ENCODE results near the gene CCNC.

CCNC gene

DNA sequence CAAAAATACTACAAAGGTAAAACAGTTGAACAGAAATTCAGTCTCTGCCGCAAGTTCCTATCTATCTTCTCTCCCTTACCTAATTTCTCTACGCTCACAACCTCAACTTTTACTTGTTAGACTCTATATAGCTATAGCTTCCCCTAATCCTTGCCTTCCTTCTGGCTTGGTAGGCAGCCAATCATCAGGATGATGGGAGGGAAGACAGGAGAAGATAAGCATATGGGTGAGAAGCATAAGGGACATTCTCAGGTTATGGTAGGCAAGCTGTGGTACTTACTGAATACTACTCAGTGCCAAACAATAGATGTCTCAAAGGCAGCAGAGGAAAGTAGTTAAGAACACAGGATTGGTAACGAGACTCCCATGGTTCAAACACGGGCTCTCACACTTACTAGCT is 7.8 kb downstream of the CCNC start:
- Histone ChIP-seq H3K9me3 (no peaks in the 10 kb centered on the region), H3K4me1 (ENCODE audit: control insufficient read depth in 1 of 2, insufficient read depth in 1 of 2, low read depth in 1 of 2, low read length in 1 of 2) (no peaks in the 10 kb centered on the region), H3K27me3 (no peaks in the 10 kb centered on the region), H3K4me3 (ENCODE audit: low read depth in 1 of 2, low read length in 1 of 2) (no peak overlapping the region), H3K27ac (no peak overlapping the region), H3K36me3 (peaks cover 28% of the 10 kb centered on the region)
- TF ChIP-seq, protein P1, sequence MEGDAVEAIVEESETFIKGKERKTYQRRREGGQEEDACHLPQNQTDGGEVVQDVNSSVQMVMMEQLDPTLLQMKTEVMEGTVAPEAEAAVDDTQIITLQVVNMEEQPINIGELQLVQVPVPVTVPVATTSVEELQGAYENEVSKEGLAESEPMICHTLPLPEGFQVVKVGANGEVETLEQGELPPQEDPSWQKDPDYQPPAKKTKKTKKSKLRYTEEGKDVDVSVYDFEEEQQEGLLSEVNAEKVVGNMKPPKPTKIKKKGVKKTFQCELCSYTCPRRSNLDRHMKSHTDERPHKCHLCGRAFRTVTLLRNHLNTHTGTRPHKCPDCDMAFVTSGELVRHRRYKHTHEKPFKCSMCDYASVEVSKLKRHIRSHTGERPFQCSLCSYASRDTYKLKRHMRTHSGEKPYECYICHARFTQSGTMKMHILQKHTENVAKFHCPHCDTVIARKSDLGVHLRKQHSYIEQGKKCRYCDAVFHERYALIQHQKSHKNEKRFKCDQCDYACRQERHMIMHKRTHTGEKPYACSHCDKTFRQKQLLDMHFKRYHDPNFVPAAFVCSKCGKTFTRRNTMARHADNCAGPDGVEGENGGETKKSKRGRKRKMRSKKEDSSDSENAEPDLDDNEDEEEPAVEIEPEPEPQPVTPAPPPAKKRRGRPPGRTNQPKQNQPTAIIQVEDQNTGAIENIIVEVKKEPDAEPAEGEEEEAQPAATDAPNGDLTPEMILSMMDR (IDR thresholded peaks at IDR 0.05) = no peak

DNA sequence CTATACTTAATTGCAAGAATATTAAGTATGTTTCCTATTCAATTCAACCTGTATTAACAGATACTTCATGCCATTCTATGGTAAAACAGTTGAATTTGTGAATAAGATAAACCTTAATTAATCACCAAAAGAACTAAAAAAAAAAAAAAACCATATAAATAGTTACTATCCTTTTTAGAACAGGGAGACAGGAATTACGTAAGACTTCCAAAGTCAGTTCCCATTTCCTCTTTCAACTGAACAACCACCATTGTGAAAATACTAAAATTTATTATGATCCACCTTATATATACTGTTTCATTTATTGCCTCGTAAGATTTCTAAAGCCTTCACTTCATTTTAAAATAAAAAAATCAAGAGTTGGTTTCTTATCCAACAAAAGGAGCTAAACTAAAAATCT is 9.4 kb downstream of the CCNC start:
- TF ChIP-seq, protein P1 (IDR thresholded peaks at IDR 0.05) = no peak
- H3K36me3 ChIP-seq = peaks cover 31% of the 10 kb centered on the region

DNA sequence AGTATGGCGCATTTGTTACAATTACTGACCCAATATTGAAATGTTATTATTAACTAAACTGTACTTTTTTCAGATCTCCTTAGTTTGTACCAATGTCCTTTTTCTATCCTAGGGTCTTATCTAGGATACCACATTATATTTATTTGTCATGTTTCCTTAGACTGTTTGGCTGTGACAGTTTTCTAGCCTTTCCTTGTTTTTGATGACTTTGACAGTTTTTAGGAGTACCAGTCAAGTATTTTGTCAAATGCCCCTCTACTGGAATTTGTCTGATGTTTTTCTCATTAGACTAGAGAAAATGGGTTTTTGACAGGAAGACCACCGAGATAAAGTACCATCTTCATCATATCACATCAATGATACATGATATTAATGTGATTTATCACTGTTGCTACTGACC is 14.6 kb downstream of the CCNC start:
- no peaks in the 10 kb centered on the region for H3K9me3 ChIP-seq
- H3K36me3 ChIP-seq = peaks cover 48% of the 10 kb centered on the region
- H3K4me1 ChIP-seq (ENCODE audit: control insufficient read depth in 1 of 2, insufficient read depth in 1 of 2, low read depth in 1 of 2, low read length in 1 of 2) = peaks cover 0 to 5% of the 10 kb centered on the region in 2 experiments
- TF ChIP-seq, protein P1 (IDR thresholded peaks at IDR 0.05) = no peak
- no peak overlapping the region for H3K4me3 ChIP-seq (ENCODE audit: low read depth in 1 of 2, low read length in 1 of 2)
- H3K27ac ChIP-seq = no peak overlapping the region
- H3K27me3 ChIP-seq = no peaks in the 10 kb centered on the region

More for the DNA sequence above, 9.4 kb downstream of the CCNC start:
- no peak overlapping the region for H3K4me3 ChIP-seq (ENCODE audit: low read depth in 1 of 2, low read length in 1 of 2)
- no peaks in the 10 kb centered on the region for H3K4me1 ChIP-seq (ENCODE audit: control insufficient read depth in 1 of 2, insufficient read depth in 1 of 2, low read depth in 1 of 2, low read length in 1 of 2)
- no peaks in the 10 kb centered on the region for H3K27me3 ChIP-seq
- H3K27ac ChIP-seq = no peak overlapping the region
- no peaks in the 10 kb centered on the region for H3K9me3 ChIP-seq

DNA sequence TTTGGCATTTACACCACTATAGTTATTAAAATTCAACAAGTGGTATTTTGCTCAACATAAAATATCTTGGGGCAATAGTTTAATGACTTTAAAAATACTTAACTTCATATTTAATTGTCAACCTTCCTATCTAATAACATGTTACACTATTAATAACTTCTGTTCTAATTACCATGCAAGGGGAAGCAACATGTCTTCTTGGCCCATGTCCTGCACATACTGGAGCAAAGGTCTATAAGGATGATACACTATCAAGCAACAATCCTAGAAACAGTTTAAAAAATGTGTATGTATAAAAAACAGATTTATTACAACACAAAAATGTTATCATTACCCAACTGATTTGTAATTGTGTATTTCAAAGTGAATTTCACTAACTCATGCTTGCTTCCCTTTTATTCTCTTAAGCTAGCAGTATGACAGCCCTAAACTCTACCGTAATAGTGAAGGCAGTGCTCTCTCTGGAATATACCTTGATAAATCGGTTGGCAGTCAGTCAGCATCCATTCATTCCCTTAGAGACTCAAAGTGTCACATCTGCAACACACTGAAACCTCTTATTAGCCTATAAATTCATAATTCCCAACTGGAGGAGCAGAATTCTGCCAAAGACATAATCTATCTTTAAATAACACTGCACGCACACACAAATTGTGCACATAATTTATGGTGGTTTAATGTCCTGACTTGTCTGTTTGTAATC is 18.3 kb downstream of the CCNC start:
- H3K9me3 ChIP-seq = no peaks in the 10 kb centered on the region
- TF ChIP-seq, protein P1 (IDR thresholded peaks at IDR 0.05) = no peak
- peaks cover 0 to 5% of the 10 kb centered on the region in 2 experiments for H3K4me1 ChIP-seq (ENCODE audit: control insufficient read depth in 1 of 2, insufficient read depth in 1 of 2, low read depth in 1 of 2, low read length in 1 of 2)
- peaks cover 52% of the 10 kb centered on the region for H3K36me3 ChIP-seq
- H3K4me3 ChIP-seq (ENCODE audit: low read depth in 1 of 2, low read length in 1 of 2) = no peak overlapping the region
- no peak overlapping the region for H3K27ac ChIP-seq
- no peaks in the 10 kb centered on the region for H3K27me3 ChIP-seq

DNA sequence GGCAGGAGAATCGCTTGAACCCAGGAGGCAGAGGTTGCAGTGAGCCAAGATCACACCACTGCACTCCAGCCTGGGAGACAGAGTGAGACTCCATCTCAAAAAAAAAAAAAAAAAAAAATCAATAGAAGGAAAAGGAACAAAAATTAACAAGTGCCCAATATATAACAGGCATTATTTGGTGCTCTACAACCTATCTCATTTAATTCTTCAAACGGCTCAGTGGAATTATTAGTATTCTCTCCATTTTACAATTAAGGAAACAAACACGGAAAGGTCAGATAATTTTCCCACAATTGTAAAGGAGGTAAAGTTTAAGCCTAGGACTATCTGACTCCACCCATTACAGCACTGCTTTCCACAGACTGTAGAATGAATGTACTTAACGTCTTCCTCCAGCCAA is 19.8 kb downstream of the CCNC start:
- H3K9me3 ChIP-seq = no peaks in the 10 kb centered on the region
- TF ChIP-seq, protein P1 (IDR thresholded peaks at IDR 0.05) = no peak
- H3K4me3 ChIP-seq (ENCODE audit: low read depth in 1 of 2, low read length in 1 of 2) = no peak overlapping the region
- H3K27ac ChIP-seq = no peak overlapping the region
- H3K4me1 ChIP-seq (ENCODE audit: control insufficient read depth in 1 of 2, insufficient read depth in 1 of 2, low read depth in 1 of 2, low read length in 1 of 2) = peaks cover 0 to 5% of the 10 kb centered on the region in 2 experiments
- peaks cover 59% of the 10 kb centered on the region for H3K36me3 ChIP-seq
- no peaks in the 10 kb centered on the region for H3K27me3 ChIP-seq

All from neutrophil (primary cell).